22Rv1 (cell line): Measurements from ENCODE around the gene TBC1D5.

Source experiments
- ZFX ChIP-seq: fragments of 450-650 bp; IDR thresholded peaks from 2 replicates; pipeline ENCODE4 v1.6.1; 2017; ENCODE audit warnings: antibody characterized with exemption, borderline replicate concordance
- TF ChIP-seq, protein P1 (sequence below): fragments of 450-650 bp; IDR thresholded peaks from 2 replicates; pipeline ENCODE4 v1.5.1; 2017; ENCODE audit warnings: mild to moderate bottlenecking

DNA sequence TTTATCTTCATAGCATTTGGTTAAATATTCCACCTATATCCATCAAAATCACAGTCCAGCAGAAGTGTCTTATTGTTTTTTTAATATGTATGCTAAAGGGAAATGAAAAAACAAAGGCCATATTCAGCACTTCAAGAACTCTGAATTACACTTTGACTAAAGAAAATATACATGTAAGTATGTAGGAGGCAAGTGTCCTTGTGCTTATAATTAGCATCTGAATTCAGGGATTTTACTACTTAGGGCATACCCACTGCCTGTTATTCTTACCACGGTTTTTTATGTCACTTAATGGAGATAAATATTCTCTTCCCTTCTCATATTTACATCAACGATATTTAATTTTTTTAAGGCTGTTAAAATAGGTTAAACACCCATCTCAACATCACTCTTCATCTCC lies 117.3 kb downstream of the TBC1D5 start:
- TF ChIP-seq, protein P1, sequence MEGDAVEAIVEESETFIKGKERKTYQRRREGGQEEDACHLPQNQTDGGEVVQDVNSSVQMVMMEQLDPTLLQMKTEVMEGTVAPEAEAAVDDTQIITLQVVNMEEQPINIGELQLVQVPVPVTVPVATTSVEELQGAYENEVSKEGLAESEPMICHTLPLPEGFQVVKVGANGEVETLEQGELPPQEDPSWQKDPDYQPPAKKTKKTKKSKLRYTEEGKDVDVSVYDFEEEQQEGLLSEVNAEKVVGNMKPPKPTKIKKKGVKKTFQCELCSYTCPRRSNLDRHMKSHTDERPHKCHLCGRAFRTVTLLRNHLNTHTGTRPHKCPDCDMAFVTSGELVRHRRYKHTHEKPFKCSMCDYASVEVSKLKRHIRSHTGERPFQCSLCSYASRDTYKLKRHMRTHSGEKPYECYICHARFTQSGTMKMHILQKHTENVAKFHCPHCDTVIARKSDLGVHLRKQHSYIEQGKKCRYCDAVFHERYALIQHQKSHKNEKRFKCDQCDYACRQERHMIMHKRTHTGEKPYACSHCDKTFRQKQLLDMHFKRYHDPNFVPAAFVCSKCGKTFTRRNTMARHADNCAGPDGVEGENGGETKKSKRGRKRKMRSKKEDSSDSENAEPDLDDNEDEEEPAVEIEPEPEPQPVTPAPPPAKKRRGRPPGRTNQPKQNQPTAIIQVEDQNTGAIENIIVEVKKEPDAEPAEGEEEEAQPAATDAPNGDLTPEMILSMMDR: no peak
- no peak for TF ChIP-seq ZFX
